CD4-positive, alpha-beta T cell (primary cell): ENCODE measurements around the gene GAS7. TPM values are rescaled to one million over a fixed set of nuclear protein-coding genes. Genes with fewer than 3 reads are reported as not detected.

Experiments used
- ATAC-seq: fragments of 200-7000 bp; cut with Tn5 transposase; one replicate; pipeline ENCODE4 v1.10.0; 2022; ENCODE audit warnings: mild to moderate bottlenecking; ENCODE audit not compliant: poor library complexity
- CTCF ChIA-PET: fragments of 350-600 bp; sonication (Branson Sonifier 250); formaldehyde crosslinking; loops from one replicate; lab custom pipeline; 2021; ENCODE audit warnings: antibody characterized with exemption, inconsistent platforms; lab: Charles Lee
- POLR2A ChIA-PET: fragments of 350-600 bp; sonication (Branson Sonifier 250); formaldehyde crosslinking; loops from one replicate; lab custom pipeline; 2021; ENCODE audit warnings: antibody characterized with exemption, inconsistent platforms; lab: Charles Lee
- DNase-seq, 14 experiments: peaks; one replicate each; pipeline ENCODE4 v3.0.0-alpha.2; 2013 to 2020; ENCODE audit warnings: mixed read lengths in 2 of 14
- H3K27ac ChIP-seq, 2 donors: one replicate each; pipeline versions ENCODE4 v1.5.1 to v1.7.0; 2013; ENCODE audit warnings: low read length in 2 of 2, low read depth in 1 of 2, mild to moderate bottlenecking in 1 of 2
- H3K27me3 ChIP-seq, 2 experiments: 1 replicate in 1 of 2; 2 replicates in 1 of 2; pipeline versions ENCODE4 v1.6.1 to v1.7.0; 2013; ENCODE audit warnings: low read length in 2 of 2, control low read depth in 1 of 2, mild to moderate bottlenecking in 1 of 2, moderate library complexity in 1 of 2; ENCODE audit not compliant: insufficient read depth in 2 of 2, control insufficient read depth in 1 of 2
- H3K36me3 ChIP-seq: one replicate; pipeline ENCODE4 v1.6.1; 2013; ENCODE audit warnings: low read length, control low read depth; ENCODE audit not compliant: insufficient read depth
- H3K4me1 ChIP-seq: one replicate; pipeline ENCODE4 v1.6.1; 2013; ENCODE audit warnings: low read length, control low read depth; ENCODE audit not compliant: insufficient read depth
- H3K4me3 ChIP-seq: one replicate; pipeline ENCODE4 v1.5.1; 2013; ENCODE audit warnings: mild to moderate bottlenecking, low read length, moderate library complexity
- H3K9me3 ChIP-seq, 2 experiments: 1 replicate in 1 of 2; 2 replicates in 1 of 2; pipeline versions ENCODE4 v1.6.1 to v1.7.0; 2013; ENCODE audit warnings: low read length in 2 of 2, mild to moderate bottlenecking in 2 of 2, control low read depth in 1 of 2, moderate library complexity in 1 of 2; ENCODE audit not compliant: control insufficient read depth in 1 of 2, insufficient read depth in 1 of 2
- H3K27ac Mint-ChIP-seq: one replicate; pipeline ENCODE4 v1.8.0; 2020; ENCODE audit warnings: mixed read lengths
- H3K27me3 Mint-ChIP-seq: one replicate; pipeline ENCODE4 v1.8.0; 2021; ENCODE audit warnings: mixed read lengths
- H3K36me3 Mint-ChIP-seq: one replicate; pipeline ENCODE4 v1.8.0; 2021; ENCODE audit warnings: low read depth, mixed read lengths
- H3K4me1 Mint-ChIP-seq: one replicate; pipeline ENCODE4 v1.8.0; 2021; ENCODE audit warnings: low read depth, mixed read lengths
- H3K4me3 Mint-ChIP-seq: one replicate; pipeline ENCODE4 v1.8.0; 2020; ENCODE audit warnings: mild to moderate bottlenecking, mixed read lengths
- H3K9me3 Mint-ChIP-seq: one replicate; pipeline ENCODE4 v1.8.0; 2020; ENCODE audit warnings: mixed read lengths
- CTCF ChIP-seq: fragments of 200-600 bp; IDR thresholded peaks from one replicate; pipeline ENCODE4 v1.8.0; 2022; ENCODE audit warnings: antibody characterized with exemption, mild to moderate bottlenecking
- intact Hi-C, 2 experiments: fragments of 100-400 bp; cut with DNase I in 1 of 2; cut with micrococcal nuclease in 1 of 2; formaldehyde crosslinking; loops; one replicate each; pipeline versions ENCODE4 v1.15.1 to v1.9.0; 2023 to 2025; cut with DNase I, micrococcal nuclease
- total RNA-seq, 174 experiments: library from RNA in 2 of 174; stranded (reverse) in 2 of 174; gene quantifications; one replicate each; pipeline ENCODE4 v1.2.3 and lab custom pipeline; 2021 to 2026

Gene GAS7
- total RNA-seq, 2 experiments from 2014 or later: 1.8 to 3.4 TPM

GRCh38 chr17:10127819-10128425, 70.5 kb downstream of the GAS7 start:
- intact Hi-C loops: no loop called here
- Histone ChIP-seq H3K4me3 (no peak overlapping the region), H3K36me3 (no peaks in the 10 kb centered on the region), H3K27ac (no peak overlapping the region), H3K27me3 (no peaks in the 10 kb centered on the region), H3K9me3 (peaks cover 0 to 13% of the 10 kb centered on the region in 2 experiments), H3K4me1 (peaks cover 8% of the 10 kb centered on the region)
- POLR2A ChIA-PET: interaction anchor here (0.6 kb wide), 1 partner anchor 148 kb away, joined by 3 read pairs; no protein-coding TSS in a partner anchor
- Mint-ChIP-seq H3K27ac (no peak overlapping the region), H3K27me3 (no peaks in the 10 kb centered on the region), H3K36me3 (no peaks in the 10 kb centered on the region), H3K4me3 (no peak overlapping the region), H3K4me1 (peaks cover 16% of the 10 kb centered on the region), H3K9me3 (no peaks in the 10 kb centered on the region)
- DNase-seq: no peak
- ATAC-seq: no peak
- TF ChIP-seq CTCF: no peak
- CTCF ChIA-PET: no interaction called here

GRCh38 chr17:10126616-10127501, 71.5 kb downstream of the GAS7 start:
- Mint-ChIP-seq H3K36me3 (no peaks in the 10 kb centered on the region), H3K4me3 (no peak overlapping the region), H3K9me3 (no peaks in the 10 kb centered on the region), H3K27ac (no peak overlapping the region), H3K4me1 (peaks cover 23% of the 10 kb centered on the region), H3K27me3 (no peaks in the 10 kb centered on the region)
- TF ChIP-seq CTCF: no peak
- intact Hi-C loops: no loop called here
- no peak overlapping the region for H3K4me3 ChIP-seq
- H3K27me3 ChIP-seq: no peaks in the 10 kb centered on the region
- ChIA-PET POLR2A (interaction anchor here (0.6 kb wide), 1 partner anchor 150 kb away, joined by 3 read pairs; no protein-coding TSS in a partner anchor), CTCF (no interaction called here)
- peaks cover 0 to 13% of the 10 kb centered on the region in 2 experiments for H3K9me3 ChIP-seq
- no peaks in the 10 kb centered on the region for H3K36me3 ChIP-seq
- peak; percentile 70 for ATAC-seq
- DNase-seq: peak in 2 of 14 experiments; percentile 29 to 39
- peaks cover 14% of the 10 kb centered on the region for H3K4me1 ChIP-seq
- H3K27ac ChIP-seq: no peak overlapping the region

GRCh38 chr17:10126276-10126615, 72.2 kb downstream of the GAS7 start:
- Histone ChIP-seq H3K4me3 (no peak overlapping the region), H3K9me3 (peaks cover 0 to 13% of the 10 kb centered on the region in 2 experiments), H3K36me3 (no peaks in the 10 kb centered on the region), H3K4me1 (peaks cover 19% of the 10 kb centered on the region), H3K27me3 (no peaks in the 10 kb centered on the region), H3K27ac (no peak overlapping the region)
- DNase-seq (no peak), ATAC-seq (no peak)
- H3K27ac Mint-ChIP-seq: no peak overlapping the region
- H3K4me1 Mint-ChIP-seq: peaks cover 29% of the 10 kb centered on the region
- H3K9me3 Mint-ChIP-seq: no peaks in the 10 kb centered on the region
- H3K4me3 Mint-ChIP-seq: no peak overlapping the region
- no peaks in the 10 kb centered on the region for H3K36me3 Mint-ChIP-seq
- H3K27me3 Mint-ChIP-seq: no peaks in the 10 kb centered on the region
- ChIA-PET CTCF (no interaction called here), POLR2A (no interaction called here)
- no peak for TF ChIP-seq CTCF
- intact Hi-C loops: no loop called here
